OCI-LY7 (cell line): Measurements from ENCODE around the gene SOX18.

Experiments
- CTCF ChIP-seq: fragments of 200-600 bp; sonication (generic); conservative IDR thresholded peaks from 2 replicates; pipeline ENCODE4 v1.5.1; 2014; ENCODE audit warnings: mild to moderate bottlenecking, antibody characterized with exemption, low read length, moderate library complexity, mixed read lengths
- EZH2phosphoT487 ChIP-seq: fragments of 200-600 bp; sonication (generic); IDR thresholded peaks from 2 replicates; pipeline ENCODE4 v1.6.1; 2018; ENCODE audit warnings: low read depth, borderline replicate concordance, mild to moderate bottlenecking, mixed run types, antibody characterized with exemption, low read length, moderate library complexity, mixed read lengths

- TF ChIP-seq CTCF (no peak), EZH2phosphoT487 (no peak)
Observed at GRCh38 chr20:64044484-64045247, 4.8 kb downstream of the SOX18 start.
